Heart left ventricle (tissue), 13 donors: Measurements from ENCODE around the gene WLS.

Experiments
- POLR2A ChIP-seq, 2 donors: fragments of 450-650 bp; IDR thresholded peaks; one replicate each; pipeline ENCODE4 v1.6.1; 2017; ENCODE audit warnings: antibody characterized with exemption in 2 of 2, mild to moderate bottlenecking in 2 of 2, moderate library complexity in 2 of 2
- TF ChIP-seq, protein P1 (sequence below), 12 donors: fragments of 200-600 bp; sonication (generic) in 4 of 12; IDR thresholded peaks; one replicate each; pipeline versions ENCODE4 v1.5.0 to v1.8.0; 2018 to 2022; ENCODE audit warnings: antibody characterized with exemption in 12 of 12, mild to moderate bottlenecking in 5 of 12
- donor health status: ischemic (EF 13 %, LVEDD 7.1; RV severe dilation, severe dysfunction).
- donor health status: DM: no; HTN: yes; CAD: no.
- donor health status: DM: no; HTN: no; CAD: no.
- donor health status: ischemic (EF 25% LVEDD 6.9; RV normal size, moderate dysfunction).
- donor health status: ischemic (EF 25% LVEDD 5.7; RV mildly dilated, moderate dysfunction).
- donor health status: ischemic (EF 35%, LVEDD 5.7; RV mildly dilated, moderate dysfunction).
- donor health status: nonischemic (EF 11% LVEDD 7.7; RV severe dilation, severe dysfunction).
- donor health status: DM: yes; HTN: yes; CAD: no.
- donor health status: PGD.
- donor health status: ischemic (EF 29% LVEDD 5.4; RV normal size, mild dysfunction).
- donor health status: nonischemic (EF 23%, LVEDD 6.1; RV moderate dilation, normal function).

DNA sequence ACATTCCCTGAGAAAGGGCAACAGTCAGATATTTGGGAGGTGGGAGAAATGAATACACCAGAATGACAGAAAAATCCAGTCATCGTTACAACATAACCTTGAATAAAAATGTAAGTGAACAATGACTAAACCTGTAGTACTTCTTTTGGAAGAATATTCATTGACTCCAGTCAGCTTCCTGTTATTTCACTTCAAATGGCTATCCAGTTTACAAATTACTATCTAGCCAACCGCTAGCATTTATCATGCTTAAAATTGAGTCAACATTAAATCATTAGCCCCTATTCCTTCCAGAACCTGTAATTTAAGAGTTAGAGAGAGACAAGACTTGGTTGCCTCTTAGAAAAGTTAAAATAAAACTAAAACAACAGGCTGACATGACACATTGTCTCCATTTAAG, 33.6 kb downstream of the WLS start:
- TF ChIP-seq, protein P1, sequence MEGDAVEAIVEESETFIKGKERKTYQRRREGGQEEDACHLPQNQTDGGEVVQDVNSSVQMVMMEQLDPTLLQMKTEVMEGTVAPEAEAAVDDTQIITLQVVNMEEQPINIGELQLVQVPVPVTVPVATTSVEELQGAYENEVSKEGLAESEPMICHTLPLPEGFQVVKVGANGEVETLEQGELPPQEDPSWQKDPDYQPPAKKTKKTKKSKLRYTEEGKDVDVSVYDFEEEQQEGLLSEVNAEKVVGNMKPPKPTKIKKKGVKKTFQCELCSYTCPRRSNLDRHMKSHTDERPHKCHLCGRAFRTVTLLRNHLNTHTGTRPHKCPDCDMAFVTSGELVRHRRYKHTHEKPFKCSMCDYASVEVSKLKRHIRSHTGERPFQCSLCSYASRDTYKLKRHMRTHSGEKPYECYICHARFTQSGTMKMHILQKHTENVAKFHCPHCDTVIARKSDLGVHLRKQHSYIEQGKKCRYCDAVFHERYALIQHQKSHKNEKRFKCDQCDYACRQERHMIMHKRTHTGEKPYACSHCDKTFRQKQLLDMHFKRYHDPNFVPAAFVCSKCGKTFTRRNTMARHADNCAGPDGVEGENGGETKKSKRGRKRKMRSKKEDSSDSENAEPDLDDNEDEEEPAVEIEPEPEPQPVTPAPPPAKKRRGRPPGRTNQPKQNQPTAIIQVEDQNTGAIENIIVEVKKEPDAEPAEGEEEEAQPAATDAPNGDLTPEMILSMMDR (IDR thresholded peaks at IDR 0.05) = no peak
- TF ChIP-seq POLR2A (IDR thresholded peaks at IDR 0.05) = no peak
